HEK293 (cell line): ENCODE data around the gene GNG5.
A peak's percentile ranks its signal among the peaks of the same experiment; 100 is the strongest.

Source experiments
- CTCF ChIA-PET: fragments of 350-600 bp; formaldehyde crosslinking; extraction: SDS; loops from one replicate; lab custom pipeline; 2021; ENCODE audit warnings: antibody characterized with exemption; lab: Yijun Ruan, JAX
- POLR2A ChIA-PET: fragments of 300-600 bp; formaldehyde crosslinking; extraction: SDS; loops from one replicate; lab custom pipeline; 2020; ENCODE audit warnings: antibody characterized with exemption, inconsistent platforms; lab: Yijun Ruan, JAX
- H3K27ac ChIP-seq: fragments of 200-500 bp; sonication (Bioruptor generic); 2 replicates; pipeline ENCODE4 v1.5.1; 2014; ENCODE audit warnings: low read depth, low read length, control low read depth, inconsistent platforms; ENCODE audit errors: extremely low read depth
- H3K36me3 ChIP-seq, 2 experiments: fragments of 200-500 bp in 1 of 2; sonication (Bioruptor generic) in 1 of 2; 1 replicate in 1 of 2; 2 replicates in 1 of 2; pipeline ENCODE4 v1.5.1; 2014 to 2017; ENCODE audit warnings: inconsistent platforms in 2 of 2, low read length in 2 of 2; ENCODE audit not compliant: control insufficient read depth in 2 of 2, insufficient read depth in 1 of 2
- H3K4me1 ChIP-seq: fragments of 200-500 bp; sonication (Bioruptor generic); 2 replicates; pipeline ENCODE4 v1.5.1; 2014; ENCODE audit warnings: mild to moderate bottlenecking, low read length, inconsistent platforms; ENCODE audit not compliant: control insufficient read depth, insufficient read depth
- H3K4me3 ChIP-seq: 2 replicates; pipeline ENCODE4 v1.5.1; 2011; ENCODE audit warnings: low read depth, mild to moderate bottlenecking, control low read depth, low read length, moderate library complexity
- H3K9me3 ChIP-seq: fragments of 200-500 bp; sonication (Bioruptor generic); 2 replicates; pipeline ENCODE4 v1.5.1; 2014; ENCODE audit warnings: low read depth, low read length, inconsistent platforms; ENCODE audit not compliant: control insufficient read depth, insufficient read depth
- BCL11A ChIP-seq: fragments of 450-650 bp; formaldehyde crosslinking; IDR thresholded peaks from 2 replicates; pipeline ENCODE4 v1.5.1; 2016; ENCODE audit warnings: low read depth, missing biosample characterization, missing genetic modification characterization
- GLI4 ChIP-seq: fragments of 450-650 bp; formaldehyde crosslinking; IDR thresholded peaks from 2 replicates; pipeline ENCODE4 v1.5.1; 2016; ENCODE audit warnings: missing biosample characterization, missing genetic modification characterization
- GLIS2 ChIP-seq: fragments of 450-650 bp; formaldehyde crosslinking; IDR thresholded peaks from 2 replicates; pipeline ENCODE4 v1.5.1; 2016; ENCODE audit warnings: missing biosample characterization, missing genetic modification characterization
- PRDM1 ChIP-seq: fragments of 450-650 bp; formaldehyde crosslinking; IDR thresholded peaks from 2 replicates; pipeline ENCODE4; 2016; ENCODE audit warnings: missing biosample characterization, missing genetic modification characterization
- ZBTB17 ChIP-seq: fragments of 450-650 bp; formaldehyde crosslinking; IDR thresholded peaks from 2 replicates; pipeline ENCODE4 v1.5.1; 2016; ENCODE audit warnings: missing biosample characterization, missing genetic modification characterization
- ZFP3 ChIP-seq: fragments of 450-650 bp; formaldehyde crosslinking; IDR thresholded peaks from 2 replicates; pipeline ENCODE4 v1.5.1; 2016; ENCODE audit warnings: low read depth, missing biosample characterization, missing genetic modification characterization
- ZNF555 ChIP-seq: fragments of 450-650 bp; formaldehyde crosslinking; conservative IDR thresholded peaks from 2 replicates; pipeline ENCODE4 v1.5.1; 2017; ENCODE audit warnings: missing biosample characterization, mild to moderate bottlenecking, missing genetic modification characterization, inconsistent platforms
- ZNF626 ChIP-seq: fragments of 450-650 bp; sonication (Bioruptor Pico); formaldehyde crosslinking; IDR thresholded peaks from 2 replicates; pipeline ENCODE4 v1.5.1; 2018; ENCODE audit warnings: missing biosample characterization, missing genetic modification characterization, inconsistent platforms
- ZSCAN16 ChIP-seq: fragments of 450-650 bp; formaldehyde crosslinking; IDR thresholded peaks from 2 replicates; pipeline ENCODE4 v1.5.1; 2016; ENCODE audit warnings: missing biosample characterization, missing genetic modification characterization
- TF ChIP-seq, protein P1 (sequence below): fragments of 450-650 bp; formaldehyde crosslinking; IDR thresholded peaks from 2 replicates; pipeline ENCODE4 v1.5.1; 2016; ENCODE audit warnings: missing biosample characterization, missing genetic modification characterization
- TF ChIP-seq, protein P2 (sequence below): fragments of 450-650 bp; formaldehyde crosslinking; IDR thresholded peaks from 2 replicates; pipeline ENCODE4 v1.5.1; 2016; ENCODE audit warnings: missing biosample characterization, missing genetic modification characterization
- TF ChIP-seq, protein P3 (sequence below): fragments of 450-650 bp; formaldehyde crosslinking; conservative IDR thresholded peaks from 2 replicates; pipeline ENCODE4 v1.5.1; 2016; ENCODE audit warnings: low read depth, missing biosample characterization, missing genetic modification characterization

GNG5 gene

DNA sequence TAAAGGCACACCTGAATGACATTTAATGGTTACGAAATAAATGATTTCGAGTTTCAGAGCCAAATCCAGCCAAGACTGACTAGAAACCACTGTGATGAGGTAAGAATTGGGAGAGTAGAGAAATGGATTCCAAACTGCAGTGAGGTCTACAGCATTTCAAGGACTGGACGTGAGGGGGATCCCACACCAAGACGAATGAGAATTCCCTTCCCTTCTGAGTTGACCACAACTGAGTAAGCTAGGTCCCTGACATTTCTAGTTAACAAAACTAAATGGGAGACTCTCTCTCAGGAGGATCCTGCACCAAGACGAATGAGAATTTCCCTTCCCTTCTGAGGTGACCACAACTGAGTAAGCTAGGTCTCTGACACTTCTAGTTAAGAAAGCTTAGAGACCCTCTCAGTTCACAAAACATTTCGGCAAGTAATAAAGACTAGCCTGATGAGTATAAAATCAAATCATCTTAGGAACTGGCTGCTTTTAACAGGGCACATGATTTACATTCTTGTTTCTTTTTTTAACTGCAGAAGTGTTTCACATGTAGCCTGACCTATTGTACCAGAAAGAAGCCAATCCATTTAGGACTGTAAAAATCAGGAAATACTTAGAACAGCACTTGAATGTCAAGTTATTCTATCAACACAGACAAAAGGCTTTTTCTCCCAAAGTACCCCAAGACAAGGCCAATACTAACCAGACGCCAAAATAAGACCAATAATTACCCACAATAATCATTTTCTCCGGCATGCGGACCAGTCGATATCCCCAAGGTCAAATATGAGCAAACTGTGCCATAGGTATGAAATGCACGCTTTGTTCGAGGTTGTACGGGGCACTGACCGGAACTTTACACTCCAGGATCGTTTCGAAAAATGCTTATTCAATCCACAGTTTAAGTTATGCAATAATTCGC is 1.5 kb downstream of the GNG5 start:
- peaks cover 5% of the 10 kb centered on the region; the same call in 1 of the 2 replicates for H3K4me1 ChIP-seq
- peaks cover 5 to 25% of the 10 kb centered on the region in 2 experiments; a peak in 2 of 3 replicates for H3K36me3 ChIP-seq
- no peaks in the 10 kb centered on the region for H3K9me3 ChIP-seq
- H3K4me3 ChIP-seq = peak overlapping the region; percentile 88
- peak overlapping the region; percentile 76; the same call in 1 of the 2 replicates for H3K27ac ChIP-seq
- POLR2A ChIA-PET = interaction anchor here (1.1 to 2.2 kb wide), 4 partner anchors 9 to 69 kb away, joined by 4 to 20 read pairs (median 8); partner anchors contain the start of gene CTBS
- CTCF ChIA-PET = interaction anchor here (1.2 to 1.7 kb wide), 3 partner anchors 24 to 364 kb away, joined by 3 to 4 read pairs (median 3); no protein-coding TSS in a partner anchor
- TF ChIP-seq, protein P1, sequence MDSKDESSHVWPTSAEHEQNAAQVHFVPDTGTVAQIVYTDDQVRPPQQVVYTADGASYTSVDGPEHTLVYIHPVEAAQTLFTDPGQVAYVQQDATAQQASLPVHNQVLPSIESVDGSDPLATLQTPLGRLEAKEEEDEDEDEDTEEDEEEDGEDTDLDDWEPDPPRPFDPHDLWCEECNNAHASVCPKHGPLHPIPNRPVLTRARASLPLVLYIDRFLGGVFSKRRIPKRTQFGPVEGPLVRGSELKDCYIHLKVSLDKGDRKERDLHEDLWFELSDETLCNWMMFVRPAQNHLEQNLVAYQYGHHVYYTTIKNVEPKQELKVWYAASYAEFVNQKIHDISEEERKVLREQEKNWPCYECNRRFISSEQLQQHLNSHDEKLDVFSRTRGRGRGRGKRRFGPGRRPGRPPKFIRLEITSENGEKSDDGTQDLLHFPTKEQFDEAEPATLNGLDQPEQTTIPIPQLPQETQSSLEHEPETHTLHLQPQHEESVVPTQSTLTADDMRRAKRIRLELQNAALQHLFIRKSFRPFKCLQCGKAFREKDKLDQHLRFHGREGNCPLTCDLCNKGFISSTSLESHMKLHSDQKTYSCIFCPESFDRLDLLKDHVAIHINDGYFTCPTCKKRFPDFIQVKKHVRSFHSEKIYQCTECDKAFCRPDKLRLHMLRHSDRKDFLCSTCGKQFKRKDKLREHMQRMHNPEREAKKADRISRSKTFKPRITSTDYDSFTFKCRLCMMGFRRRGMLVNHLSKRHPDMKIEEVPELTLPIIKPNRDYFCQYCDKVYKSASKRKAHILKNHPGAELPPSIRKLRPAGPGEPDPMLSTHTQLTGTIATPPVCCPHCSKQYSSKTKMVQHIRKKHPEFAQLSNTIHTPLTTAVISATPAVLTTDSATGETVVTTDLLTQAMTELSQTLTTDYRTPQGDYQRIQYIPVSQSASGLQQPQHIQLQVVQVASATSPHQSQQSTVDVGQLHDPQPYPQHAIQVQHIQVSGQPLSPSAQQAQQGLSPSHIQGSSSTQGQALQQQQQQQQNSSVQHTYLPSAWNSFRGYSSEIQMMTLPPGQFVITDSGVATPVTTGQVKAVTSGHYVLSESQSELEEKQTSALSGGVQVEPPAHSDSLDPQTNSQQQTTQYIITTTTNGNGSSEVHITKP (tag by site-specific recombination) = peak; percentile 79
- TF ChIP-seq PRDM1 = peak; percentile 41; the same call in 1 of the 2 replicates
- TF ChIP-seq ZBTB17 (tag by site-specific recombination) = peak; percentile 89
- no peak for TF ChIP-seq BCL11A (tag by site-specific recombination)
- TF ChIP-seq, all 188 proteins: peak for 3

DNA sequence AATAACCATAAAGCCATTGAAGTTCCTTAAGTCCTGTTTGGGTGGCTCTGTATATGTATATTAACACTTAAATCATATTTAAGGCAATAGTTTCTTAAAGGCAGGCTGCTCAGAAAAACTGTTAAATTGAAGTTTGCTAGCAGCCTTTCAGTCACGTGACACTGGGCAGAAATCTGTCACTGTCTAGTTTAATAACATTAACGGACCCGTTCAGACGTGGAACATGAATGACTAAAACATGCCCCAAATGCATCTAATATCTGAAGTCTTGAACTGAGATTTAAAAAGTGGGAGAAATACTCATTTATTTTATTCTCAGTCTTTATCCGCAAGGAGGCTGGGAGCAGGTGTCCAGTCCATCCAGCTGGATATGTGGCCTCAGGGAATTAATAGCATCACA is 3.5 kb downstream of the GNG5 start:
- CTCF ChIA-PET = interaction anchor here (1.7 kb wide), 1 partner anchor 22 kb away, joined by 4 read pairs; no protein-coding TSS in a partner anchor
- no peak overlapping the region for H3K27ac ChIP-seq
- H3K4me1 ChIP-seq = peaks cover 5% of the 10 kb centered on the region; the same call in 1 of the 2 replicates
- POLR2A ChIA-PET = interaction anchor here (0.6 kb wide), 1 partner anchor 73 kb away, joined by 6 read pairs; no protein-coding TSS in a partner anchor
- no peak overlapping the region for H3K4me3 ChIP-seq
- peaks cover 23 to 43% of the 10 kb centered on the region in 2 experiments; a peak in 2 of 3 replicates for H3K36me3 ChIP-seq
- H3K9me3 ChIP-seq = no peaks in the 10 kb centered on the region
- no peak for TF ChIP-seq ZNF626 (tag by site-specific recombination)

DNA sequence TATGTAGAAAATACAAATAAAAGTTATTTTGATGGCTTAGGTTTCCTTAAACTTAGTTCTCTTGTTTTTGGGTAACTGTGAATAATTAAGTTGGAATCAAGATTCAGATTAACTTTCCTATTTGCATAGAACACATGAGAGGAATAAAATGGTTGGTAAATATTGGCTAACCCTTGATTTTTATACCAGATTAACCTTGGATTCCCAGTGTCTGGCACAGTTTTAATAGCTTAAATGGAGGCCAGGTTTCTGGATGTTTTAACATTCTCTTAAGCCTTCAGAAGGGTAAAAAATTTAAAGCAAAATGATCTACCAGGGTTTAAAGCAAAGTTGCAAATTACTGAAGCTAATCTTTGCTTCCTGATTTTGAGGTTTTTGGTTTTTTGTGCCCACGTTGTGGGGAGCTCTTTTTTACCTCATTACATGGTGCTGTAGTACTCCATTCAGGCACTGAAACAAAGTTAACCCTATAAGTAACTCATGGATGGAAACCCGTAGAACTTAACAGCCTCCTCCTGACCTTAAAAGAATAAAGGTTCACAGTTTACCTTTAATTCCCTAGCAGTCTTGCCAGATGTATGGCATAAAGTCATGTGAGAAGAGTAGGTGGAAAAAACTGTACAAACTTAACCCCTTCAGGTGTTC is 8.6 kb downstream of the GNG5 start:
- Histone ChIP-seq H3K36me3 (peaks cover 55 to 94% of the 10 kb centered on the region in 2 experiments), H3K4me1 (no peaks in the 10 kb centered on the region), H3K27ac (no peak overlapping the region), H3K9me3 (no peaks in the 10 kb centered on the region), H3K4me3 (no peak overlapping the region)
- POLR2A ChIA-PET = interaction anchor here (0.7 to 1.1 kb wide), 2 partner anchors 9 to 156 kb away, joined by 3 to 4 read pairs; partner anchors contain the start of genes GNG5 and SPATA1
- TF ChIP-seq GLIS2 (tag by site-specific recombination) = no peak
- CTCF ChIA-PET = interaction anchor here (0.6 to 0.8 kb wide), 2 partner anchors 15 to 399 kb away, joined by 4 to 5 read pairs; no protein-coding TSS in a partner anchor

DNA sequence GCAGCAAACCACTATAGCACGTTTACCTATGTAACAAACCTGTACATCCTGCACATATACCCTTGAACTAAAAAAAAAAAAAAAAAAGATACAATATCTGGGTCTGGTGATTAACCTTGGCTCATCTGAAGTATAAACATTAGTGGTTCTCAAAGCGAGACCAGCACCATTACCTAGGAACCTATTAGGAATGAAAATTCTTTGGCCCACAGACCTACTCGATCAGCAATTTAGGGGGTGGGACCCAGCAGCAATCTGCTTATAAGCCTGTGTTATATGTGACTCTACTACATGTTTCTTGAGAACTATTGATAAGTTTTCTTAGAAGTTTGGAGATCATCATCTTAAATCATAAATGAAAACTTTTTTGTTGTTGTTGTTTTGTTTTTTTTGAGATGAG is 9.9 kb downstream of the GNG5 start:
- Histone ChIP-seq H3K9me3 (no peaks in the 10 kb centered on the region), H3K4me1 (no peaks in the 10 kb centered on the region), H3K36me3 (peaks cover 61 to 98% of the 10 kb centered on the region in 2 experiments), H3K27ac (no peak overlapping the region), H3K4me3 (no peak overlapping the region)
- ChIA-PET CTCF (no interaction called here), POLR2A (interaction anchor here (2.4 kb wide), 1 partner anchor 10 kb away, joined by 12 read pairs; the partner anchor contains the start of genes GNG5 and SPATA1)
- TF ChIP-seq ZFP3 (tag by site-specific recombination) = no peak
- TF ChIP-seq ZSCAN16 (tag by site-specific recombination) = no peak
- TF ChIP-seq, protein P2, sequence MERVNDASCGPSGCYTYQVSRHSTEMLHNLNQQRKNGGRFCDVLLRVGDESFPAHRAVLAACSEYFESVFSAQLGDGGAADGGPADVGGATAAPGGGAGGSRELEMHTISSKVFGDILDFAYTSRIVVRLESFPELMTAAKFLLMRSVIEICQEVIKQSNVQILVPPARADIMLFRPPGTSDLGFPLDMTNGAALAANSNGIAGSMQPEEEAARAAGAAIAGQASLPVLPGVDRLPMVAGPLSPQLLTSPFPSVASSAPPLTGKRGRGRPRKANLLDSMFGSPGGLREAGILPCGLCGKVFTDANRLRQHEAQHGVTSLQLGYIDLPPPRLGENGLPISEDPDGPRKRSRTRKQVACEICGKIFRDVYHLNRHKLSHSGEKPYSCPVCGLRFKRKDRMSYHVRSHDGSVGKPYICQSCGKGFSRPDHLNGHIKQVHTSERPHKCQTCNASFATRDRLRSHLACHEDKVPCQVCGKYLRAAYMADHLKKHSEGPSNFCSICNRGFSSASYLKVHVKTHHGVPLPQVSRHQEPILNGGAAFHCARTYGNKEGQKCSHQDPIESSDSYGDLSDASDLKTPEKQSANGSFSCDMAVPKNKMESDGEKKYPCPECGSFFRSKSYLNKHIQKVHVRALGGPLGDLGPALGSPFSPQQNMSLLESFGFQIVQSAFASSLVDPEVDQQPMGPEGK = no peak
- no peak for TF ChIP-seq ZNF555
- TF ChIP-seq, protein P3, sequence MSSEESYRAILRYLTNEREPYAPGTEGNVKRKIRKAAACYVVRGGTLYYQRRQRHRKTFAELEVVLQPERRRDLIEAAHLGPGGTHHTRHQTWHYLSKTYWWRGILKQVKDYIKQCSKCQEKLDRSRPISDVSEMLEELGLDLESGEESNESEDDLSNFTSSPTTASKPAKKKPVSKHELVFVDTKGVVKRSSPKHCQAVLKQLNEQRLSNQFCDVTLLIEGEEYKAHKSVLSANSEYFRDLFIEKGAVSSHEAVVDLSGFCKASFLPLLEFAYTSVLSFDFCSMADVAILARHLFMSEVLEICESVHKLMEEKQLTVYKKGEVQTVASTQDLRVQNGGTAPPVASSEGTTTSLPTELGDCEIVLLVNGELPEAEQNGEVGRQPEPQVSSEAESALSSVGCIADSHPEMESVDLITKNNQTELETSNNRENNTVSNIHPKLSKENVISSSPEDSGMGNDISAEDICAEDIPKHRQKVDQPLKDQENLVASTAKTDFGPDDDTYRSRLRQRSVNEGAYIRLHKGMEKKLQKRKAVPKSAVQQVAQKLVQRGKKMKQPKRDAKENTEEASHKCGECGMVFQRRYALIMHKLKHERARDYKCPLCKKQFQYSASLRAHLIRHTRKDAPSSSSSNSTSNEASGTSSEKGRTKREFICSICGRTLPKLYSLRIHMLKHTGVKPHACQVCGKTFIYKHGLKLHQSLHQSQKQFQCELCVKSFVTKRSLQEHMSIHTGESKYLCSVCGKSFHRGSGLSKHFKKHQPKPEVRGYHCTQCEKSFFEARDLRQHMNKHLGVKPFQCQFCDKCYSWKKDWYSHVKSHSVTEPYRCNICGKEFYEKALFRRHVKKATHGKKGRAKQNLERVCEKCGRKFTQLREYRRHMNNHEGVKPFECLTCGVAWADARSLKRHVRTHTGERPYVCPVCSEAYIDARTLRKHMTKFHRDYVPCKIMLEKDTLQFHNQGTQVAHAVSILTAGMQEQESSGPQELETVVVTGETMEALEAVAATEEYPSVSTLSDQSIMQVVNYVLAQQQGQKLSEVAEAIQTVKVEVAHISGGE = no peak
- TF ChIP-seq GLI4 (tag by site-specific recombination) = no peak
